GM15510 (cell line): Measurements from ENCODE around the gene MAGEB16.

Experiments
- POLR2A ChIP-seq: IDR thresholded peaks from 3 replicates; pipeline ENCODE4 v1.6.1; 2011; ENCODE audit warnings: borderline replicate concordance; ENCODE audit not compliant: insufficient read length; ENCODE audit errors: extremely low read depth

Gene MAGEB16

DNA sequence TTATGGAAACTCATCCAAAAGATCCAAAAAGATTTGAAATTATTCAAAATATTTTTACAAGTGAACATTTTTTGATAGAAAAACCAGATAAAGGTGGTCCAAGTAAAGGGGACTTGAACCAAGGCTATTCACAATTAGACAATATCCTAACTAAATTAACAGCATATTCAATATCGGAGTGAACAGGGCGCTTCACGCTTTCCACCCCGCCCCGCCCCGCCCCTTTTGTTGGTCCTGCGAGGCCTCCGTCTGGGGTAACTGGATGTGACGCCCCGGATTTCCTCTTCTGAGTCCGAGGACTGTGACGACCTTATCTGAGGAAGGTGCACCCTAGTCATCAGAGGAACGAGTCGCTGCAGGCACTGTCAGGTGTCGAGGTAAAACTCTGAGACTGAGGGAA, at the start of gene MAGEB16:
Gene MAGEB16, plus strand, starts transcription at position 301 of the 400 bp plus-strand sequence. CDS start 3,855 bp downstream, outside the sequence.
- no peak for TF ChIP-seq POLR2A

DNA sequence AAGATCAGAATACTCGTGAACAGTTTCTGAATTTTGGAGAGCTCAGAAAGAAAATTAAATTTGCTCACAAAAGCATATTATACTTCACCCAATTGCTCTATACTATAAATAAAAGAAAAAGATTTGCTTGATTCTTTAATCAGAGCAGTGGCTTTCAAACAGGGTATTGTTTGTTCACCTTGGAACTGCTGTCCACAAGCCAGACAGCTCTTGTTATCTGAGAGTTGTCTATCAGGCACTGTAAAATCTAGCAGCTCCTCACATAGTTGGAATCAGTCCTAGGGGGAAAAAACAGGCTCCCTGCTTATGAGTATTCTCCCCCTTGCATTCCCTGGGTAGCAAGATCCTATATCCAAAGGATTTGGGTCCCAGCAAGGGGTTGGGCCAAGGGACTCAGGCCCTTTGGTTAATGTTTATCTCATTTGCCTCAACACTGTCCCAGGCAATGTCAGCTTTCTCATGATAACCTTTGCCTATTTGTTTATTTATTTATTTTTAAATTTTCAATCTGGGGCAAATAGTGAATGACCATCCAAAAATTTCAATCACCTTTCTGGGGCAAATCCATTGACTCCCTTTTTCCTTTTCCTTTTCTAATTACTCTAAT, 24.1 kb upstream of the MAGEB16 start:
- no peak for TF ChIP-seq POLR2A

DNA sequence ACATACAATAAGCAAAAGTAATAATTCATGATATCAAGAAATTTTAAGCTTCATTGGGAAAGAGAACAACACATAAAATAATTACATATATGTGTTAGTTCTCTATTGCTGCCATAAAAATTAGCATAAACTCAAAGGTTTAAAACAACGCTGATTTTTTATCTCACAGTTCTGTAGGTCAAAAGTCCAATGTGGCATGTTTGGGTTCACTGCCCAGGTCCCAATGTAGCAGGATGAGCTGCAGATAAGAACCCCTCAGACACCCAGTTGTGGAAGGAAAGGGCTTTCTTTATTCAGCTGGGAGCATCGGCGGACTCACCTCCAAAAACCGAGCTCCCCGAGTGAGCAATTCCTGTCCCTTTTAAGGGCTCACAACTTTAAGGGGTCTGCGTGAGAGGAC, 13.1 kb upstream of the MAGEB16 start:
- TF ChIP-seq POLR2A: no peak

DNA sequence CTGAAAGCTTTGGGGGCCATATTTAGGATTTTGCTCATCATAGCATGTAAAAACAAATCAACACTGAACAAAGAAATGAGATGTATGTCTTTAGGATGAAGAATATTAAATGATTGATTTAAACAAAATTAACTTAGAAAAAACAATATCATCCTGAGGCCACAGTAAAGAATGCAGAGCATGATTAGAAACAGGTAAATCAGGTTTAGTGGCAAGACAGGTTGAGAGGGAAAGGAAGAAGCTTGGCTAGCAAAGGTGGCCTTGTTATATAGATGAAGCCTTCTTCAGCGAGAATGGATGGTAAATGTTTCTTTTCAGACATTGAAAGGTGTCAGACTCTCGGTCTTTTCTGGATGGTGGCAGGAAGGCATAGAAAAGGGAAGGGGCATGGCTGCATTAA, 11.9 kb upstream of the MAGEB16 start:
- no peak for TF ChIP-seq POLR2A

DNA sequence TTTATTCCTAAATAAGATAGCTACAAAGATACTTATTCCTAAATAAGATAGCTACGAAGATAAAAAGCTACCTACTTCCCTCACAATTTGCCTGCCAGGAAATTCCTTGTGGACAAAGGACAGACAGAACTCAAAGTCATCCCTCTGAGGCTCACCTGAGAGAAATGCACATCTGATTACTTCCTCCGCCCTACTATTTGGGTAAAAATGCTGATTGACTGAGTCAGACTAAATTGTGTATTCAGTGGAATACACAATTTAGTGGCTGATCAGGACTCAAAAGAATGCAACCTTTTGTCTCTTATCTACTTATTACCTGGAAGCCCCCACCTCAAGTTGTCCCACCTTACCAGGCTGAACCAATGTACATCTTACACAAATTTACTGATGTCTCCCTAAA, 10.3 kb upstream of the MAGEB16 start:
- no peak for TF ChIP-seq POLR2A

DNA sequence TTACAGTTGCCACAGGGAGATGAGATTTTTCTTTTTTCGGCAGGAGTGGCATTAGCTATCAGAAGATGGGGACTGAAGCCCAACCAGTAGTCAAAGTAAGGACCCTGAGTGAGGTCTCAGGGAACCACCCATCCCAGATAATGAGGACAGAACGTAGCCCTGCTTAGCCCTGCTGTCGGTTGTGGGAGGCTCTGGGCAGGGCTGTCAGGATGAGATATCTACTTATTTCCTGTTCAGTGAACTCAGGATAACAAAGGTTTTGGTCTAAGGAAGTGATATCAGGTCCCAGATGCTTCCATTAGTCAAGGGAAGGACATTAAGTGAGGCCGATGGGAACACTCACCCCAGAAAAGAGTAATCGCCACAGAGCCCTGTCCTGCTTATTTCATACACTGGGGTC, 2.3 kb downstream of the MAGEB16 start:
- TF ChIP-seq POLR2A: no peak

DNA sequence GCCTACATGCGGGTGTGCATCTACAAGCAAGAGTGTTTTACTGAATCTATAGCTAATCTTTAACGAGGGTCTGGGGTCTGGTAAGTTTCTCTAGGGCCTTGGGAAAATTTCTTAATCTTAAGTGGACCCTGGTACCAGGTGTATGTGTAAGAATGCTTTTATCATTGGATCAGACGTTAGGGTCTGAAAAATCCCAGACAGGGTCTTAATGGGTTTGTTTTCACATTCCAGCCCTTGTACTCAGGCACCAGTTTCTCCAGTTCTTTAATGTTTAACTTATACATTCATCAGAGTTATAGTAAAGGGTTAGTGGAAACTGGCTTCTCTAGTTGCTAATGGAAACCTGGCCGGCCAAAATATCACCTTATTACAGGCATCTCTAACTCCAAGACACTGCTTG, 11.6 kb downstream of the MAGEB16 start:
- no peak for TF ChIP-seq POLR2A

DNA sequence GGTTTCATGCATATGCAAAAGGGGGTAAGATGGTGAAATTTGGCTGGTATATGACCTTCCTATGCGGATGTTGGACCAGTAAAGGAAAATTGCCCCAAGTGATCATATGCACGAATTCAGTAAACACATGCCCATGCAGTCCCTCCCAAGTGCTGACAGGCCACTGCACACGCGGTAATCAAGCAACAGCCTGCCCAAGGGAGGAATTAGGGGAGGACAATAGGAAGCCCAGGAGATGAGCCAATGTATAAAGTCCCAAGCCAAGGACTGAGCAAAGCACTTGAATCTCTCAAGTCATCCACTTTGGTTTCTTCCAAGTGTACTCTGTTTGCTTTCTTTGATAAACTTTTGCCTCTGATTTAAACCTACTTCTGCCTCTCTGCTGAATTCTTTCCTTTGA, 21.1 kb downstream of the MAGEB16 start:
- TF ChIP-seq POLR2A: no peak

DNA sequence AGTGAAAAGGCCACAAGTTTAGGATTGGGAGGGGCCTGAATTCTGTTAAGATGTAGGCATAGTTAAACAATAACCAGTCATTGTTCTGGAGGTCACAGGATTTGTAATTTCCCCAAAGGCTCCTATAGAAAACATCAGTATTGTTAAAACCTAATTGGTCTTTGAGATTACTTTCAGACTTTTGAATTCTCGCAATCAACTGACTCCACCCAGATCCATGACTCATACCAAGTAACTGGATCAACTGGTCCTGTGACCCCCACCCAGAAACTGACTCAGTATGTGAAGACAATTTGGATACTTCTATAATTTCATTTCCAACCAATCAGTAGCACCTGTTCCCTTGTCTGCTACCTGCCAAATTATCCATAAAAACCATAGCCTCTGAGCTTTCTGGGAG, 28.4 kb downstream of the MAGEB16 start:
- no peak for TF ChIP-seq POLR2A

DNA sequence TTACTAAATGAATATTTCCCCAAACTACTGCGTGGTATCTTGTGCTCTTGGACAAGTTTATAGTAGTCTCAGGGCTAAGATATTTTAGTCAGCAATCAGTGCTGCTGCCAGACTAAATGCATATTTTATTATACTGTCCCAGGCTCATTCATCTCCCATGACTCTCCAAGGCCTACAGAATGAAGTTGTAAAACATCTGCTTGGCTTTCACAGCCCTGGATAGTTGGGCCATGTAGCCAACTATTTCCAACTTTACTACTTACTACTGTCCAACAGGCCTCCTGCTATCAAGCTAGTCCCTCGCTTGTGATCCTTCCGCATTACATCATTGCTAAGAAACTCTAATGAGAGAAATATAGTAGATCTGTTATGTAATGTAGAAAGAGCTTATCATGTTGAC, 31.4 kb downstream of the MAGEB16 start:
- TF ChIP-seq POLR2A: no peak

DNA sequence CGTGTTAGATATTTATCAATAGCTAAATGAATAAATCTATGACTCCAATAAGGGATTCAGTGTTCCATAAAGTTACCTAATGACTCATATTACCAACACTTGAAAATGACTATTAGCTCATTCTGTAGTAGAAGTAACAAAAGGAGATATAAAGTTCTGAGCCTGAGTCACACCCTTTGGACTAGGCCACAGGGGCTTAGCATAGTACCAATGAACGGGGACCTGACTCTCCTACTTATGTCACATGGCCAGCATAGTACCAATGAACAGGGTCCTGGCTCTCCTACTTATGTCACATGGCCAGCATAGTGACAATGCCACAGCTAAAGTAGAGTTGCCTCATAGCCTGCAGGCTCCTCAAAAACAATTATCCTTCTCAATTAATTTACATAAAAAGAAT, 43.7 kb downstream of the MAGEB16 start:
- TF ChIP-seq POLR2A: no peak

DNA sequence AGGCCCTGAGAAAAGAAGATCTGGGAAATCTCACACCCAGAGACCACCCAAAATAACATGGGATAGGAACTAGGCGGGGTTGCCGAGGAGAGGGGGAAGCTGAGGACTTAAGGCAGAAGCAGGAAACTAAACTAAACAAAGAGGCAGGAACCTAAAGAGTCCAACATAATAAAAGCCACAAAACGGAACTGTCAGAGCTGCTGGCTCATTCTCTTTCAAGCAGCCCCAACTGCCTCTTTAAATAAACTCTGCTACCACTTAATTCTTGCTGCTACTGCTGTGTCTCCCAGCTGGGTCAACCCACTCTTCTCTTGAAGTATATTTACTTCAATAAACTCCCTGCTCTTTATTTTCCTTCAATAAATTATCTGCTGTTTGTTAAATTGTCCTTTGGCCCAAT, 44.5 kb downstream of the MAGEB16 start:
- no peak for TF ChIP-seq POLR2A

DNA sequence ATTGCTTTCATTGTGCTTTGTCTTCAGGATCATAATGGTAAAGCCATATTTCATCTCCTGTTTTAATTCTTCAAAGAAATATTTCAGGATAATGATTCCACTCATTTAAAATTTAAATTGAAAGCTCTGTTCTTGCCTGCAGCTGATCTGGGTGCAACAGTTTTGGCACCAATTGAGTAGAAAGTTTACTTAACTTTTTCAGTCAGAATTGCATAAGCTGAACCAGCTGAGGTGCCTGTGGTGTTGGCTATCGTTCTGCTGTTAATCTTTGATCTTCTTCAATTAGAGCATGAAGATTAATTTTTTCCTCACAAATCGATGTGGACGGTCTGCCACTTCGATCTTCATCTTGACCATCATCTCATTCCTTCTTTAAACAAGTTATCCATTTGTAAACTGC, 49.6 kb downstream of the MAGEB16 start:
- no peak for TF ChIP-seq POLR2A
